OCI-LY1 (cell line): ENCODE results near the gene GFOD1.

ENCODE experiments used
- CTCF ChIP-seq: fragments of 200-600 bp; sonication (generic), shearing (Covaris generic); IDR thresholded peaks from 2 replicates; pipeline ENCODE4 v1.5.1; 2017; ENCODE audit warnings: mild to moderate bottlenecking, antibody characterized with exemption, low read length, moderate library complexity, mixed read lengths
- EZH2 ChIP-seq: fragments of 200-600 bp; sonication (generic), shearing (Covaris generic); IDR thresholded peaks from 2 replicates; pipeline ENCODE4 v1.8.0; 2017; ENCODE audit warnings: borderline replicate concordance, mixed run types, mild to moderate bottlenecking, antibody characterized with exemption, low read length, moderate library complexity, mixed read lengths

- TF ChIP-seq CTCF (no peak), EZH2 (no peak)
These were observed 149.4 kb downstream of the GFOD1 start for GRCh38 chr6:13338038-13338437.
